Body of pancreas (tissue), 4 donors: ENCODE results near the gene CST9. TPM values are rescaled to one million over a fixed set of nuclear protein-coding genes. Genes with fewer than 3 reads are reported as not detected.

Source experiments
- ATAC-seq: fragments of 150-250 bp; one replicate; pipeline ENCODE4 v1.9.1; 2016
- DNase-seq, 4 donors: peaks; one replicate each; pipeline ENCODE4 v3.0.0-alpha.2; 2019
- H3K27ac ChIP-seq, 4 donors: fragments of 200-600 bp; sonication (generic); 1 replicate in 3 of 4; 2 replicates in 1 of 4; pipeline versions ENCODE4 v1.5.1 to v1.6.1; 2016 to 2019; ENCODE audit warnings: mild to moderate bottlenecking in 1 of 4, mixed read lengths in 1 of 4, moderate library complexity in 1 of 4
- H3K27me3 ChIP-seq, 2 donors: fragments of 200-600 bp; sonication (generic); one replicate each; pipeline ENCODE4 v1.6.0; 2016; ENCODE audit warnings: mild to moderate bottlenecking in 1 of 2
- H3K36me3 ChIP-seq, 2 donors: fragments of 200-600 bp; sonication (generic); replicated peaks in 1 of 2; 2 replicates each; pipeline ENCODE4 v1.5.1; 2016; ENCODE audit warnings: low read depth in 2 of 2; ENCODE audit not compliant: insufficient read depth in 1 of 2
- H3K4me1 ChIP-seq: fragments of 200-600 bp; sonication (generic); one replicate; pipeline ENCODE4 v1.6.0; 2016
- H3K4me3 ChIP-seq, 2 donors: fragments of 200-600 bp; sonication (generic); 1 replicate in 1 of 2; 2 replicates in 1 of 2; pipeline ENCODE4 v1.5.1; 2016 to 2019
- H3K9me3 ChIP-seq, 3 donors: fragments of 200-600 bp; sonication (generic); 1 replicate in 2 of 3; 2 replicates in 1 of 3; pipeline ENCODE4 v1.5.1; 2016
- CTCF ChIP-seq, 7 experiments: fragments of 450-650 bp in 4 of 7; fragments of 200-600 bp in 3 of 7; sonication (generic) in 3 of 7; IDR thresholded peaks; one replicate each; pipeline ENCODE4 v1.5.1; 2016 to 2019; ENCODE audit warnings: antibody characterized with exemption in 7 of 7
- POLR2A ChIP-seq, 3 donors: fragments of 450-650 bp; IDR thresholded peaks; one replicate each; pipeline ENCODE4 v1.6.1; 2016; ENCODE audit warnings: antibody characterized with exemption in 3 of 3, mild to moderate bottlenecking in 2 of 3
- WGBS, 2 donors: methylation state at CpG; one replicate each; pipeline ENCODE4 v1.1.5; 2017; 5-methylcytosine and 5-hydroxymethylcytosine counted together
- intact Hi-C: fragments of 100-400 bp; cut with DNase I; formaldehyde crosslinking; loops from one replicate; pipeline ENCODE4 v1.15.1; 2023
- total RNA-seq, 2 donors: library from RNA; depleted of rRNA; stranded (reverse); fragments of >200 nt; gene quantifications; one replicate each; pipeline ENCODE4 v1.1.0, GENCODE V29; 2016

The CST9 gene
- total RNA-seq, 2 donors from 2014 or later, result 3.6 TPM; not detected in 1

GRCh38 chr20:23628402-23629016, 22.8 kb upstream of the CST9 start:
- no peak overlapping the region for H3K4me3 ChIP-seq
- intact Hi-C loops, result no loop called here
- no peak for TF ChIP-seq POLR2A (IDR thresholded peaks at IDR 0.05)
- TF ChIP-seq CTCF (IDR thresholded peaks at IDR 0.05), result no peak
- WGBS, 2 donors, result 90 to 92% methylated on average over 6 of the region's 6 CpGs
- DNase-seq (no peak), ATAC-seq (no peak)
- H3K27ac ChIP-seq, result no peak overlapping the region
- no peaks in the 10 kb centered on the region for H3K27me3 ChIP-seq
- no peaks in the 10 kb centered on the region for H3K36me3 ChIP-seq
- H3K9me3 ChIP-seq, result no peaks in the 10 kb centered on the region
- H3K4me1 ChIP-seq, result no peaks in the 10 kb centered on the region

DNA sequence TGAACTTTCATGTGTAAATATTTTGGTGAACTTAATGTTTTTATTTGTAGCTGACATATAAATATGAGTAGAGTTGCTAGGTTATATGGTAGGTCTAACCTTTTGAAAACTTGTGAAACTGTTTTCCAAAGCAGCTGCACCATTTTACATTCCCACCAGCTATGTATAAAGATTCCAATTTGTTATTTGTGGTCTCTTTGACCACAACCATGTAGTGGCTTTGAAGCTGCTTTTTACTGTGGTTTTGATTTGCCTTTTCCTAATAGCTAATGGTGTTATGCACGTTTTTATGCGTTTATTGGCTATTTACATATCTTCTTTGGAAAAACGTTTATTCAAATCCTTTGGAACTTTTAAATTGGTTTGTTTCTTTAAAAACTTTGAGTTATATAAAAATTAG, 21.8 kb upstream of the CST9 start:
- no peak for DNase-seq
- intact Hi-C loops, result no loop called here
- TF ChIP-seq CTCF (IDR thresholded peaks at IDR 0.05), result no peak
- no peak for TF ChIP-seq POLR2A (IDR thresholded peaks at IDR 0.05)
- no peaks in the 10 kb centered on the region for H3K9me3 ChIP-seq
- H3K36me3 ChIP-seq, result no peaks in the 10 kb centered on the region
- no peaks in the 10 kb centered on the region for H3K27me3 ChIP-seq
- no peaks in the 10 kb centered on the region for H3K4me1 ChIP-seq
- no peak for ATAC-seq
- no peak overlapping the region for H3K4me3 ChIP-seq
- WGBS, 2 donors, result 69 to 71% methylated on average over 3 of the region's 3 CpGs
- no peak overlapping the region for H3K27ac ChIP-seq

- no peak for DNase-seq
- no peak for ATAC-seq
These were observed 20.4 kb upstream of the CST9 start for GRCh38 chr20:23626040-23626620.

GRCh38 chr20:23625236-23625964, 19.7 kb upstream of the CST9 start:
- no peaks in the 10 kb centered on the region for H3K36me3 ChIP-seq
- no peak overlapping the region for H3K4me3 ChIP-seq
- intact Hi-C loops, result no loop called here
- TF ChIP-seq POLR2A (IDR thresholded peaks at IDR 0.05) (no peak), CTCF (IDR thresholded peaks at IDR 0.05) (no peak)
- no peak for DNase-seq
- H3K4me1 ChIP-seq, result no peaks in the 10 kb centered on the region
- ATAC-seq, result no peak
- 48 to 51% methylated on average over 9 of the region's 9 CpGs for WGBS, 2 donors
- H3K27me3 ChIP-seq, result no peaks in the 10 kb centered on the region
- no peak overlapping the region for H3K27ac ChIP-seq
- no peaks in the 10 kb centered on the region for H3K9me3 ChIP-seq

More at GRCh38 chr20:23626040-23626620, 20.4 kb upstream of the CST9 start:
- H3K36me3 ChIP-seq, result no peaks in the 10 kb centered on the region
- H3K4me3 ChIP-seq, result no peak overlapping the region
- intact Hi-C loops, result no loop called here
- H3K27me3 ChIP-seq, result no peaks in the 10 kb centered on the region
- WGBS, 2 donors, result 64 to 72% methylated on average over 4 of the region's 4 CpGs
- TF ChIP-seq POLR2A (IDR thresholded peaks at IDR 0.05), result no peak
- no peak for TF ChIP-seq CTCF (IDR thresholded peaks at IDR 0.05)
- no peaks in the 10 kb centered on the region for H3K9me3 ChIP-seq
- H3K4me1 ChIP-seq, result no peaks in the 10 kb centered on the region
- no peak overlapping the region for H3K27ac ChIP-seq
